HCT116 (cell line): ENCODE measurements around the gene PRICKLE2. TPM values are rescaled to one million over a fixed set of nuclear protein-coding genes. Genes with fewer than 3 reads are reported as not detected.

ENCODE experiments used
- ATAC-seq: fragments of 200-7000 bp; cut with Tn5 transposase; 2 replicates; pipeline ENCODE4 v1.9.1; 2020; ENCODE audit warnings: mild to moderate bottlenecking, moderate library complexity
- BruUV-seq: library from RNA; stranded (reverse); fragments of 400-500 nt; replicated peaks from 2 replicates; lab custom pipeline; 2021; lab: Mats Ljungman, UMichigan
- CTCF ChIA-PET: fragments of 300-600 bp; sonication (Branson Sonifier 250); formaldehyde crosslinking; loops from one replicate; lab custom pipeline; 2021; ENCODE audit warnings: antibody characterized with exemption; lab: Charles Lee
- POLR2A ChIA-PET: fragments of 300-600, 350-600 bp; sonication (Branson Sonifier 250); formaldehyde crosslinking; loops from one replicate; lab custom pipeline; 2021; ENCODE audit warnings: antibody characterized with exemption; lab: Charles Lee
- RAD21 ChIA-PET, 2 experiments: fragments of 300-600 bp; sonication (Branson Sonifier 250); formaldehyde crosslinking; loops; one replicate each; lab custom pipeline; 2023; ENCODE audit warnings: low total read pairs in 2 of 2; ENCODE audit not compliant: uncharacterized antibody in 2 of 2, unreplicated experiment in 2 of 2, low non-redundant PET in 1 of 2; lab: Charles Lee
- DNase-seq: peaks from one replicate; pipeline ENCODE4 v3.0.0-alpha.2; 2010; ENCODE audit warnings: low read depth, low spot score
- H2AFZ ChIP-seq: fragments of 200-600 bp; shearing (Covaris generic), sonication (generic); 2 replicates; pipeline ENCODE4 v1.6.1; 2017; ENCODE audit warnings: low read depth, mixed run types, mixed read lengths, antibody characterized with exemption, low read length; ENCODE audit not compliant: poor library complexity, severe bottlenecking
- H3K27ac ChIP-seq: 2 replicates; pipeline ENCODE4 v1.5.1; 2012; ENCODE audit warnings: low read depth, low read length
- H3K27me3 ChIP-seq: fragments of 200-600 bp; sonication (generic); 2 replicates; pipeline ENCODE4 v1.6.1; 2016; ENCODE audit warnings: mixed run types, low read length, mixed read lengths; ENCODE audit not compliant: insufficient read depth
- H3K36me3 ChIP-seq, 2 experiments: fragments of 200-500 bp in 1 of 2; fragments of 200-600 bp in 1 of 2; sonication (Bioruptor generic) in 1 of 2; sonication (generic) in 1 of 2; 2 replicates each; pipeline versions ENCODE4 v1.5.1 to v1.6.1; 2014 to 2016; ENCODE audit warnings: low read length in 2 of 2, inconsistent platforms in 1 of 2, mixed read lengths in 1 of 2, mixed run types in 1 of 2; ENCODE audit not compliant: insufficient read depth in 2 of 2, control insufficient read depth in 1 of 2
- H3K4me1 ChIP-seq, 2 experiments: fragments of 200-600 bp in 1 of 2; sonication (generic) in 1 of 2; 2 replicates each; pipeline versions ENCODE4 v1.5.1 to v1.6.1; 2012 to 2017; ENCODE audit warnings: low read length in 2 of 2, inconsistent platforms in 1 of 2, mild to moderate bottlenecking in 1 of 2, mixed read lengths in 1 of 2, mixed run types in 1 of 2, moderate library complexity in 1 of 2; ENCODE audit not compliant: insufficient read depth in 2 of 2, control insufficient read depth in 1 of 2
- H3K4me2 ChIP-seq: fragments of 200-600 bp; sonication (generic); 2 replicates; pipeline ENCODE4 v1.6.1; 2017; ENCODE audit warnings: mixed run types, low read length, mixed read lengths
- H3K4me3 ChIP-seq, 2 experiments: fragments of 200-600 bp in 1 of 2; sonication (generic) in 1 of 2; replicated peaks in 1 of 2; 2 replicates each; pipeline ENCODE4 v1.5.1; 2011 to 2016; ENCODE audit warnings: low read length in 2 of 2, control low read depth in 1 of 2, low read depth in 1 of 2, mild to moderate bottlenecking in 1 of 2, mixed read lengths in 1 of 2, mixed run types in 1 of 2
- H3K79me2 ChIP-seq: fragments of 200-600 bp; sonication (generic); 2 replicates; pipeline ENCODE4 v1.6.1; 2017; ENCODE audit warnings: mild to moderate bottlenecking, mixed run types, low read length, moderate library complexity, mixed read lengths; ENCODE audit not compliant: insufficient read depth
- H3K9ac ChIP-seq: fragments of 200-600 bp; sonication (generic); 2 replicates; pipeline ENCODE4 v1.6.1; 2016; ENCODE audit warnings: low read length, mixed read lengths
- H3K9me2 ChIP-seq: fragments of 200-600 bp; sonication (generic), shearing (Covaris generic); 2 replicates; pipeline ENCODE4 v1.6.1; 2017; ENCODE audit warnings: mixed run types, mild to moderate bottlenecking, moderate library complexity; ENCODE audit not compliant: insufficient read depth
- H3K9me3 ChIP-seq, 2 experiments: fragments of 200-500 bp in 1 of 2; fragments of 200-600 bp in 1 of 2; sonication (Bioruptor generic) in 1 of 2; sonication (generic) in 1 of 2; 2 replicates each; pipeline ENCODE4 v1.6.1; 2014 to 2017; ENCODE audit warnings: low read length in 2 of 2, mixed read lengths in 2 of 2, inconsistent platforms in 1 of 2, low read depth in 1 of 2, mild to moderate bottlenecking in 1 of 2, mixed run types in 1 of 2, moderate library complexity in 1 of 2; ENCODE audit not compliant: control insufficient read depth in 1 of 2, insufficient read depth in 1 of 2
- H4K20me1 ChIP-seq: fragments of 200-600 bp; sonication (generic), shearing (Covaris generic); 2 replicates; pipeline ENCODE4 v1.6.1; 2017; ENCODE audit warnings: mixed run types, mild to moderate bottlenecking, moderate library complexity; ENCODE audit not compliant: insufficient read depth
- CBX3 ChIP-seq: IDR thresholded peaks from 2 replicates; pipeline ENCODE4 v1.6.1; 2012; ENCODE audit warnings: low read depth
- EGR1 ChIP-seq: IDR thresholded peaks from 2 replicates; pipeline ENCODE4 v1.6.1; 2012; ENCODE audit warnings: low read depth
- ELF1 ChIP-seq: IDR thresholded peaks from 2 replicates; pipeline ENCODE4 v1.6.1; 2012; ENCODE audit warnings: low read depth, borderline replicate concordance
- EZH2 ChIP-seq: fragments of 200-600 bp; sonication (generic); IDR thresholded peaks from 2 replicates; pipeline ENCODE4 v1.6.1; 2017; ENCODE audit warnings: antibody characterized with exemption, mixed run types
- EZH2phosphoT487 ChIP-seq: fragments of 200-600 bp; IDR thresholded peaks from 2 replicates; pipeline ENCODE4 v1.6.1; 2018; ENCODE audit warnings: antibody characterized with exemption, borderline replicate concordance
- FOSL1 ChIP-seq: IDR thresholded peaks from 2 replicates; pipeline ENCODE4 v1.6.1; 2012; ENCODE audit warnings: low read depth
- MAX ChIP-seq: IDR thresholded peaks from 2 replicates; pipeline ENCODE4 v1.6.1; 2012
- POLR2A ChIP-seq: IDR thresholded peaks from 2 replicates; pipeline ENCODE4 v1.7.0; 2011; ENCODE audit warnings: borderline replicate concordance; ENCODE audit not compliant: insufficient read depth, insufficient read length; ENCODE audit errors: extremely low read depth
- RAD21 ChIP-seq: IDR thresholded peaks from 2 replicates; pipeline ENCODE4 v1.6.1; 2012; ENCODE audit warnings: low read depth, mild to moderate bottlenecking
- REST ChIP-seq: IDR thresholded peaks from 2 replicates; pipeline ENCODE4 v1.6.1; 2012; ENCODE audit warnings: low read depth
- SIN3A ChIP-seq: IDR thresholded peaks from 2 replicates; pipeline ENCODE4 v1.6.1; 2012; ENCODE audit warnings: low read depth
- SP1 ChIP-seq: IDR thresholded peaks from 2 replicates; pipeline ENCODE4 v1.6.1; 2012; ENCODE audit warnings: low read depth
- SRF ChIP-seq: IDR thresholded peaks from 2 replicates; pipeline ENCODE4 v1.6.1; 2012; ENCODE audit warnings: low read depth
- TCF7L2 ChIP-seq: IDR thresholded peaks from 2 replicates; pipeline ENCODE4 v1.7.0; 2011; ENCODE audit warnings: borderline replicate concordance, inconsistent platforms; ENCODE audit not compliant: insufficient read depth, insufficient read length; ENCODE audit errors: extremely low read depth
- YY1 ChIP-seq: IDR thresholded peaks from 2 replicates; pipeline ENCODE4 v1.6.1; 2011; ENCODE audit warnings: low read length, low read depth, moderate library complexity, mild to moderate bottlenecking; ENCODE audit not compliant: insufficient replicate concordance; ENCODE audit errors: extremely low read depth
- ZBTB33 ChIP-seq: IDR thresholded peaks from 2 replicates; pipeline ENCODE4 v1.6.1; 2011; ENCODE audit warnings: mild to moderate bottlenecking, low read length, moderate library complexity; ENCODE audit not compliant: insufficient replicate concordance; ENCODE audit errors: extremely low read depth
- ZFX ChIP-seq: fragments of 450-650 bp; IDR thresholded peaks from 2 replicates; pipeline ENCODE4 v1.6.1; 2017
- ZNF274 ChIP-seq: fragments of 200-500 bp; sonication (Bioruptor generic); IDR thresholded peaks from 2 replicates; pipeline ENCODE4 v1.6.1; 2014; ENCODE audit warnings: mild to moderate bottlenecking, low read depth, low read length, inconsistent platforms
- intact Hi-C: fragments of 100-400 bp; cut with micrococcal nuclease; formaldehyde crosslinking; loops from 2 replicates; pipeline ENCODE4 v1.10.0; 2022
- total RNA-seq: library from RNA; stranded (reverse); gene quantifications from one replicate; pipeline ENCODE4 v1.2.1, GENCODE V29; 2021; ENCODE audit not compliant: unreplicated experiment
- TF ChIP-seq, protein P1 (sequence below), 3 experiments: fragments of 200-600 bp in 1 of 3; sonication (generic) in 1 of 3; IDR thresholded peaks in 2 of 3; conservative IDR thresholded peaks in 1 of 3; 2 replicates each; pipeline ENCODE4 v1.5.1; 2012 to 2017; ENCODE audit warnings: low read depth in 2 of 3, low read length in 2 of 3, antibody characterized with exemption in 1 of 3, borderline replicate concordance in 1 of 3, control low read depth in 1 of 3, mild to moderate bottlenecking in 1 of 3, mixed read lengths in 1 of 3, mixed run types in 1 of 3, moderate library complexity in 1 of 3; ENCODE audit not compliant: insufficient read depth in 1 of 3

Gene PRICKLE2
- total RNA-seq, 1 experiment from 2014 or later: 0.05 TPM

- BruUV-seq: no TSS peak
- Histone ChIP-seq H3K9me2 (no peaks in the 10 kb centered on the region), H2AFZ (no peak overlapping the region), H3K79me2 (no peaks in the 10 kb centered on the region), H3K9ac (no peak overlapping the region), H3K4me2 (no peak overlapping the region), H4K20me1 (no peaks in the 10 kb centered on the region), H3K27me3 (peaks cover 15% of the 10 kb centered on the region), H3K9me3 (no peaks in the 10 kb centered on the region), H3K4me1 (no peaks in the 10 kb centered on the region), H3K27ac (no peak overlapping the region), H3K36me3 (no peaks in the 10 kb centered on the region), H3K4me3 (no peak overlapping the region)
- ChIA-PET RAD21 (no interaction called here), CTCF (no interaction called here), POLR2A (no interaction called here)
- ATAC-seq: no peak
- no peak for DNase-seq
- intact Hi-C loops: no loop called here
- TF ChIP-seq ZFX: no peak
- TF ChIP-seq, protein P1, sequence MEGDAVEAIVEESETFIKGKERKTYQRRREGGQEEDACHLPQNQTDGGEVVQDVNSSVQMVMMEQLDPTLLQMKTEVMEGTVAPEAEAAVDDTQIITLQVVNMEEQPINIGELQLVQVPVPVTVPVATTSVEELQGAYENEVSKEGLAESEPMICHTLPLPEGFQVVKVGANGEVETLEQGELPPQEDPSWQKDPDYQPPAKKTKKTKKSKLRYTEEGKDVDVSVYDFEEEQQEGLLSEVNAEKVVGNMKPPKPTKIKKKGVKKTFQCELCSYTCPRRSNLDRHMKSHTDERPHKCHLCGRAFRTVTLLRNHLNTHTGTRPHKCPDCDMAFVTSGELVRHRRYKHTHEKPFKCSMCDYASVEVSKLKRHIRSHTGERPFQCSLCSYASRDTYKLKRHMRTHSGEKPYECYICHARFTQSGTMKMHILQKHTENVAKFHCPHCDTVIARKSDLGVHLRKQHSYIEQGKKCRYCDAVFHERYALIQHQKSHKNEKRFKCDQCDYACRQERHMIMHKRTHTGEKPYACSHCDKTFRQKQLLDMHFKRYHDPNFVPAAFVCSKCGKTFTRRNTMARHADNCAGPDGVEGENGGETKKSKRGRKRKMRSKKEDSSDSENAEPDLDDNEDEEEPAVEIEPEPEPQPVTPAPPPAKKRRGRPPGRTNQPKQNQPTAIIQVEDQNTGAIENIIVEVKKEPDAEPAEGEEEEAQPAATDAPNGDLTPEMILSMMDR (IDR thresholded peaks at IDR 0.05 in 2 of 3, conservative IDR thresholded peaks at IDR 0.05 in 1 of 3; ENCODE audit: borderline replicate concordance in 1 of 3, insufficient read depth in 1 of 3, low read depth in 2 of 3, low read length in 2 of 3): no peak
- TF ChIP-seq SIN3A: no peak
- no peak for TF ChIP-seq MAX
- no peak for TF ChIP-seq TCF7L2
- TF ChIP-seq ZNF274: no peak
- no peak for TF ChIP-seq ZBTB33
- TF ChIP-seq REST: no peak
- no peak for TF ChIP-seq EZH2
- TF ChIP-seq EZH2phosphoT487: no peak
- no peak for TF ChIP-seq YY1
- TF ChIP-seq SRF: no peak
- no peak for TF ChIP-seq EGR1
- TF ChIP-seq CBX3: no peak
- TF ChIP-seq POLR2A: no peak
- TF ChIP-seq RAD21: no peak
- no peak for TF ChIP-seq ELF1
- no peak for TF ChIP-seq FOSL1
- TF ChIP-seq SP1: no peak
Measured at GRCh38 chr3:64103131-64103530, 122.1 kb downstream of the PRICKLE2 start.
